Fibroblast of lung (primary cell): ENCODE measurements around the gene FNIP1.

Experiments
- EZH2 ChIP-seq: IDR thresholded peaks from 2 replicates; pipeline ENCODE4 v1.5.1; 2012; ENCODE audit warnings: low read length, control low read depth, mild to moderate bottlenecking; ENCODE audit errors: missing control alignments
- TF ChIP-seq, protein P1 (sequence below), 2 donors: IDR thresholded peaks in 1 of 2; conservative IDR thresholded peaks in 1 of 2; 1 replicate in 1 of 2; 2 replicates in 1 of 2; pipeline ENCODE4 v1.5.1; 2011 to 2012; ENCODE audit warnings: low read length in 2 of 2, control low read depth in 1 of 2, inconsistent platforms in 1 of 2, low read depth in 1 of 2, mild to moderate bottlenecking in 1 of 2

DNA sequence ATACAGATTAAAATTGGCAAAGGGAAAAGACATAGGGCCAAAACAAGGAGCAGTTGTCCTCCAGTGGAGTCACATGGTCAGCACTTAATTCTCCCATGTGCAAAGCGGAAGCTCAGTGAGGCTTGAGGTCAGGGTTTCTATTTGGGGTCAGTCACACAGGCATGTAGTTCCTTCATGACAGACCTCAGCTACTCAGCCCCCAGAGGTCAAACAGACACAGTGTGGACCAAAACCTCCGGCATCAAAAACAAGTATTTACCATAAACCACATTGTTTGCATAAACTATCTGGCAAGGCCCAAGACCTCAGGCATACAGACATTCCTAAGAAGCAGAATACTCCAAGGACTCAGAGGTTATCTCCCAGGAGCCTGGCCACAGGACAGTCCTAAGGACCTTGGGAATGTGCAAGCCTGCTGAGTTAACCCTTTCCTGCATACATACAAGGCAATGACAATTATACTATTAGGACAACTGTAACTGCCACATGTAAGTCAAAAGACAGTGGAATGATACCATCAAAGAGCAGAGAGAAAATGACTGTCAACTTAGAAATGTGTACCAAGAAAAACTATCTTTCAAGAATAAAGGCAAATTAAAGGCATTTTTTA, 28.7 kb upstream of the FNIP1 start:
- no peak for TF ChIP-seq EZH2
- TF ChIP-seq, protein P1, sequence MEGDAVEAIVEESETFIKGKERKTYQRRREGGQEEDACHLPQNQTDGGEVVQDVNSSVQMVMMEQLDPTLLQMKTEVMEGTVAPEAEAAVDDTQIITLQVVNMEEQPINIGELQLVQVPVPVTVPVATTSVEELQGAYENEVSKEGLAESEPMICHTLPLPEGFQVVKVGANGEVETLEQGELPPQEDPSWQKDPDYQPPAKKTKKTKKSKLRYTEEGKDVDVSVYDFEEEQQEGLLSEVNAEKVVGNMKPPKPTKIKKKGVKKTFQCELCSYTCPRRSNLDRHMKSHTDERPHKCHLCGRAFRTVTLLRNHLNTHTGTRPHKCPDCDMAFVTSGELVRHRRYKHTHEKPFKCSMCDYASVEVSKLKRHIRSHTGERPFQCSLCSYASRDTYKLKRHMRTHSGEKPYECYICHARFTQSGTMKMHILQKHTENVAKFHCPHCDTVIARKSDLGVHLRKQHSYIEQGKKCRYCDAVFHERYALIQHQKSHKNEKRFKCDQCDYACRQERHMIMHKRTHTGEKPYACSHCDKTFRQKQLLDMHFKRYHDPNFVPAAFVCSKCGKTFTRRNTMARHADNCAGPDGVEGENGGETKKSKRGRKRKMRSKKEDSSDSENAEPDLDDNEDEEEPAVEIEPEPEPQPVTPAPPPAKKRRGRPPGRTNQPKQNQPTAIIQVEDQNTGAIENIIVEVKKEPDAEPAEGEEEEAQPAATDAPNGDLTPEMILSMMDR (conservative IDR thresholded peaks at IDR 0.05 in 1 of 2, IDR thresholded peaks at IDR 0.05 in 1 of 2; ENCODE audit: low read depth in 1 of 2, low read length in 2 of 2) = no peak
